ENCODE results near the gene E2F8.

DNA sequence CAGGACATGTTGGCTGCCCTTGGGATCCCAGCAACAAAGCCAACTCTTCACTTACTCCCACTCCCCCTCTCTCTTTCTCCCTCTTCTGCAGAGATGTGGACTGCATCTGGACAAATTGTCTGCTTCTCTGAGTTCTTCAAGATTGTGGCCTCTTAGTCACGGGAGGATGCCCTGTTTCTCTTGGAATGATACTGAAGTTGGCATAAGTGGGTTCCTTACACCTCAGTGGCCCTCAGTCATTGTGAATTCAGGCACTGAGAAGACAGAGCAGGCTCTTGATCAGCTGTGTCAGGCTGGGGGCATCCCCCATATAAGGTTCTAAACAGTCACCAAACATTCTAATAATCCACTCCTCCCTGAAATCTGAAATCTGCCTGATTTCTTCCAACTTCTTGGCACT lies 6.1 kb upstream of the E2F8 start:
- TF ChIP-seq, protein P1, sequence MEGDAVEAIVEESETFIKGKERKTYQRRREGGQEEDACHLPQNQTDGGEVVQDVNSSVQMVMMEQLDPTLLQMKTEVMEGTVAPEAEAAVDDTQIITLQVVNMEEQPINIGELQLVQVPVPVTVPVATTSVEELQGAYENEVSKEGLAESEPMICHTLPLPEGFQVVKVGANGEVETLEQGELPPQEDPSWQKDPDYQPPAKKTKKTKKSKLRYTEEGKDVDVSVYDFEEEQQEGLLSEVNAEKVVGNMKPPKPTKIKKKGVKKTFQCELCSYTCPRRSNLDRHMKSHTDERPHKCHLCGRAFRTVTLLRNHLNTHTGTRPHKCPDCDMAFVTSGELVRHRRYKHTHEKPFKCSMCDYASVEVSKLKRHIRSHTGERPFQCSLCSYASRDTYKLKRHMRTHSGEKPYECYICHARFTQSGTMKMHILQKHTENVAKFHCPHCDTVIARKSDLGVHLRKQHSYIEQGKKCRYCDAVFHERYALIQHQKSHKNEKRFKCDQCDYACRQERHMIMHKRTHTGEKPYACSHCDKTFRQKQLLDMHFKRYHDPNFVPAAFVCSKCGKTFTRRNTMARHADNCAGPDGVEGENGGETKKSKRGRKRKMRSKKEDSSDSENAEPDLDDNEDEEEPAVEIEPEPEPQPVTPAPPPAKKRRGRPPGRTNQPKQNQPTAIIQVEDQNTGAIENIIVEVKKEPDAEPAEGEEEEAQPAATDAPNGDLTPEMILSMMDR (IDR thresholded peaks at IDR 0.05), result no peak
- TF ChIP-seq POLR2AphosphoS5 (IDR thresholded peaks at IDR 0.05) (no peak), POLR2A (IDR thresholded peaks at IDR 0.05) (no peak)

Data from prostate gland (tissue), 2 donors.